Activated CD4-positive, alpha-beta T cell treated with anti-CD3 and anti-CD28 coated beads for 1 hour (primary cell): ENCODE data around the gene SBK3.
"Not testable (repeated sequence)": the region's sequence is repeated elsewhere in the genome, so short reads cannot be mapped to it uniquely, and the experiment has no call there.

Experiments
- DNase-seq: peaks from one replicate; pipeline ENCODE4 v3.0.0-alpha.2; 2020

SBK3 gene

GRCh38 chr19:55539090-55539984 lies 6.0 kb downstream of the SBK3 start:
- DNase-seq: no peak

DNA sequence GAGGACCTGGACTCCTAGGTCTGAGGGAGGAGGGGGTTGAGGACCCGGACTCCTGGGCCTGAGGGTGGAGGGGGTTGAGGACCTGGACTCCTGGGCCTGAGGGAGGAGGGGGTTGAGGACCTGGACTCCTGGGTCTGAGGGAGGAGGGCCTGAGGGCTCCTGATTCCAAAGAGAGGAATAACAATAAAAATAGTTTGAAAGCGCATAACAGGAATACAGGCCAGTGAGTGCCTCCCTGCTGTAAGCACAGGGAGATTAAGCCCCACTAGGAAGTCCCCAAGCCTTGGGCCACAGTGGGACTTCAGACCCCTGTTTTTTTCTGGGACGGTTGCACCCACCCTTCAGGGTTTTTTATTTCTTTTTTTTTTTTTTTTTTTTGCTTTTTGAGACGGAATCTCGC lies 7.2 kb downstream of the SBK3 start:
- DNase-seq: no peak

DNA sequence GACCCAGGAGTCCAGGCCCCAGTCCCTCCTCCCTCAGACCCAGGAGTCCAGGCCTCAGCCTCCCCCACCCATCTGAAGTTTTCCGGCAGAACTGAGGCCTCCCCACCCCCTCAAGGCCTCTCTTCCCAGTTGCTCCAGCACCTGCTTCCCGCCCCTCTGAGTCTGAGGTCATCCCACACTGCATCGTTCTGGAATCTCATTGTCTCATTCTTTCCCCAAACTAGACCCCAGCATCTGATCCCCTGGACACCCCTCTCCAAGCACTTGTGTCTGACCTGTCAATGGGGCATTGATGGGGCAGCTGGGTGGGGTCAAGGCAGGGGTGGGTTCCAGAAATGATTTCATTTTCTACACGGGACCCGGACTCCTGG lies 7.6 kb downstream of the SBK3 start:
- DNase-seq: no peak

DNA sequence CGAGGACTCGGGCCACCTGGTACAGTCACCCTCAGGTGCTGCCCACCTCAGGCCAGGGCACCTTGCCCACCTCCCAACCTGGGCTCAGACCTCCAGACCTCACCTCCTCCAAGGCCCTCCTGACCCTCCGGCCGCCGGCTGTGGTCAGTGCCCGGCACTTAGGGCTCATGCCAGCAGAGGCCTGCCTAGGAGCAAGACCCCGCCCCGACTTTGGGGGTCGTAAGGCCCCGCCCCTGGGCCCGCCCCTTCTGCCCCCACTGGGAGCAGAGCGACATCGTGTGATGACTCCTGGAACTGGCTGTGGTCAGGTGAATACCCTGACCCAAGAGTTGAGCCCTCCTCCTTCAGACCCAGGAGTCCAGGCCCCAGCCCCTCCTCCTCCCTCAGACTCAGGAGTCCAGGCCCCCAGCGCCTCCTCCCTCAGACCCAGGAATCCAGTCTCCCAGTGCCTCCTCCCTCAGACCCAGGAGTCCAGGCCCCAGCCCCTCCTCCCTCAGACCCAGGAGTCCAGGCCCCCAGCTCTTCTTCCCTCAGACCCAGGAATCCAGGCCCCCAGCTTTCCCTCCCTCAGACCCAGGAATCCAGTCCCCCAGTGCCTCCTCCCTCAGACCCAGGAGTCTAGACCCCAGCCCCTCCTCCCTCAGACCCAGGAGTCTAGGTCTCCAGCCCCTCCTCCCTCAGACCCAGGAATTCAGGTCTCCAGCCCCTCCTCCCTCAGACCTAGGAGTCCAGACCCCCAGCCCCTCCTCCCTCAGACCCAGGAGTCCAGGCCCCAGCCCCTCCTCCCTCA lies 8.2 kb downstream of the SBK3 start, which contains the start of gene SBK2:
Gene SBK2 (minus strand): TSS at position 183 of the 790 bp plus-strand sequence. CDS start 839 bp downstream, outside the sequence.
- DNase-seq: no peak

GRCh38 chr19:55536366-55536765 lies 9.0 kb downstream of the SBK3 start:
- no peak for DNase-seq

DNA sequence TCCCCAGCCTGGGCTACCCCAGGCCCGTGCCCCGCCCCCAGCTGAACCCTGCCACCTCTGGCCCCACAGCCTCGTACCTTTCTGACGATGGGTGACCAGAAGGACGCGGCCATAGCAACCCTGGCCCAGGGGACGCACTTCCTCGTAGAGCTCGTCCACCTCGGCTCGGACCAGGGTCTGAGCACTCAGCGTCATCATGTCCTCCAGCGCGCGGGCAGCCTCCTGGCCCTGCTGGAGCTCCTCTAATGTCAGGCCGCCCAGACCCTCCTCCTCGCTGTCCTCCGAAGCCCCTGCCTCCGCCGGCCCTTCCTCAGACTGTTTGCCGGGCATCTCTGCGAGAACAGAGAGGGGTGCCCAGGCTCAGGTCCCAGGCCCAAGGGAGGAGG lies 9.4 kb downstream of the SBK3 start:
- DNase-seq: no peak

DNA sequence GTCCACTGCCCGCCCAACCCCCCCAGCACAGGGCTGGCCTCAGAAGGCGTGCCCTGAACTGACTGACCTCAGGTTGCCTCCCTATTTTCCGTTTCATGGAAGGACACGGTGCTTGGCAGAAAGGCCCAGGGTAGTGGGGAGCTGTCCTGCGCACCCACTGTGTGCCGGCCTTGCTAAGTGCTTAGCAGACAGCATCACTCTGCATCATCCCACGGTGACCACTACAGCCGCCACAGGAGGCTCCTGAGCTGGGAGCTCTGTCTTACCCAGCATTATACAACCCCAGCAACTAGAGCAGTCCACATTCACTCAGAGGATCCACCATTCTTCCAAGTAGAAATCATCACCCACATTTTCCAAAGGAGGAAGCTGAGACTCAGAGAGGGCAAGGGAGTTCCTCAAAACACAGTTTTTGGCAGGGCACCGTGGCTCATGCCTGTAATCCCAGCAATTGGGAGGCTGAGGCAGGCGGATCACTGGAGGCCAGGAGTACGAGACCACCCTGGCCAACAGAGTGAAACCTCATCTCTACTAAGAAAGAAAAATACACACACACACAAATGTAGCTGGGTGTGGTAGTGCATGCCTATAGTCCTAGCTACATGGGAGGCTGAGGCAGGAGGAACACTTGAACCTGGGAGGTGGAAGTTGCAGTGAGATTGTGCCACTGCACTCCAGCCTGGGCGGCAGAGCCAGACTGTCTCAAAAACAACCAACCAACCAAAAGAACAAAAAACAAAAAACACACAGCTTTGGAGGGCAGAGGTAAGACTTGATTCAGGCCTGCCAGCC lies 10.0 kb downstream of the SBK3 start:
- DNase-seq: no peak

- DNase-seq: not testable (repeated sequence)
Observed at GRCh38 chr19:55534280-55534679, 11.1 kb downstream of the SBK3 start.

- DNase-seq: no peak
Observed at GRCh38 chr19:55530996-55531395, 14.3 kb downstream of the SBK3 start.

DNA sequence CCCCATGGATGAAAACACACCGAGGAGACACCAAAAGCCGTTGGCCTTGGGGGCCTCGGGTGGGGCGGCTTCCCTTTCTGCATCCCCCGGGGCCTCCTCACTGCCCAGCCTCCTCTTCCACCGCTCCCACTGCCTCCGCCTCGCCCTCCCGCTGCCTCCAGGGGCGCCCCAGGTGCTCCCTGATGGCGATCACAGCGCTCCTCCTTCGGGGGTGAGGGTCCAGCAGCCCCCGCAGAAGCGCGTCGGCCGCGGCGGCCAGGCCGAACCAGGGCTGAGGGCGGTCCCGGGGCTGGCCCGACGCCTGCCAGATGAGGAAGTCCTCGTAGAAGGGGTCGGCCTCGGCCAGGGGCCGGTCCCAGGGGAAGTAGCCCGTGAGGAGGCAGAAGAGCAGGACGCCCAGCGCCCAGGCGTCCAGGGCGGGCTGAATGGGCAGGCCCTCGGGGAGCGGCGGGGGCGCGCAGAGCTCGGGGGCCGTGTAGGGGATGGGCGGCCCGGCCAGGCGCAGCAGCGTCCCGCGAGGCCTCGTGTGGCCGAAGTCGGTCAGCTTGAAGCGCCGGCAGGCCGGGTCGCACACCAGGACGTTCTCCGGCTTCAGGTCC lies 15.6 kb downstream of the SBK3 start:
- no peak for DNase-seq

- DNase-seq: no peak
Observed at GRCh38 chr19:55528030-55528803, 17.1 kb downstream of the SBK3 start.

GRCh38 chr19:55527197-55528029 lies 17.9 kb downstream of the SBK3 start:
- DNase-seq: no peak

DNA sequence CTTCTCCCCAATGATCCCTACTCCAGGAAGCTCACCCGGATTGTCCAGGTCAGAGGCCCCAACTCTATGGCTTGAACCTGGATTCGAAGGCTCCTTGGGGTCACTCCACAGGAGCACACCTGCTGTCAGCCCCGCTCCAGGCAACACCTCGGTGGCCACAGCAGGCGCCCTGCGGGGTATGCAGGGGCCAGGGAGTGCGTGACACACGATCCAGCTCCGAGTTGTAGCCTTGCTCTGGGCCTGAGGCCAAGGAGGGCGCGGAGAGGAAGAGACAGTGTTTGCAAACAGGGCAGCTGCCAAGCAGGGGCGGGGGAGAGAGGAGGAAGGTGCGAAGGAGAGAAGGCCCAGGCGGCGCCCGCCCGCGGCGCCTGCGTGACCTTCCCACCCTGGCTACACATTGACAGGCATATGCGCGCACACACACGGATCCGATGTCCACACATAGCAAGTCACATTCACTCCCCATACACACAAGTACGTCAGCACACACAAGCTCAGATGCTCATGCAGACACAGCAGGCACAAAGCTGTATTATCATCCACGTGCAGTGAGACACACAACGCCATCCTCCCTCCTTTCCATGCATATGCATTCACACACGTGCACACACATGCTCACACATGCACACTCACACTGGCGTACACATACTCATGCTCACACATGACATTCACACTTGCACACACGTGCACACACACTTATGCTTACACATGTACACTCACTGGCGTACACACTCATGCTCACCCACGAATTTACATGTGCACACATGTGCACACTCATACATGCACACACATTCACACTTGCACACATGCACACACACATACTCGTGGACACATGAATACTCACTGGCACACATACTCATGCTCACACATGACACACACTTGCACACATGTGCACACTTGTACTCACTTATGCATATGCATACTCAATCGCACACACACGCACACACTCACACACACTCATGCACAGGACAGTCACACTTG lies 18.8 kb downstream of the SBK3 start:
- DNase-seq: no peak

GRCh38 chr19:55525289-55526101 lies 19.8 kb downstream of the SBK3 start:
- no peak for DNase-seq

- no peak for DNase-seq
Observed at GRCh38 chr19:55520691-55521292, 24.6 kb downstream of the SBK3 start.

DNA sequence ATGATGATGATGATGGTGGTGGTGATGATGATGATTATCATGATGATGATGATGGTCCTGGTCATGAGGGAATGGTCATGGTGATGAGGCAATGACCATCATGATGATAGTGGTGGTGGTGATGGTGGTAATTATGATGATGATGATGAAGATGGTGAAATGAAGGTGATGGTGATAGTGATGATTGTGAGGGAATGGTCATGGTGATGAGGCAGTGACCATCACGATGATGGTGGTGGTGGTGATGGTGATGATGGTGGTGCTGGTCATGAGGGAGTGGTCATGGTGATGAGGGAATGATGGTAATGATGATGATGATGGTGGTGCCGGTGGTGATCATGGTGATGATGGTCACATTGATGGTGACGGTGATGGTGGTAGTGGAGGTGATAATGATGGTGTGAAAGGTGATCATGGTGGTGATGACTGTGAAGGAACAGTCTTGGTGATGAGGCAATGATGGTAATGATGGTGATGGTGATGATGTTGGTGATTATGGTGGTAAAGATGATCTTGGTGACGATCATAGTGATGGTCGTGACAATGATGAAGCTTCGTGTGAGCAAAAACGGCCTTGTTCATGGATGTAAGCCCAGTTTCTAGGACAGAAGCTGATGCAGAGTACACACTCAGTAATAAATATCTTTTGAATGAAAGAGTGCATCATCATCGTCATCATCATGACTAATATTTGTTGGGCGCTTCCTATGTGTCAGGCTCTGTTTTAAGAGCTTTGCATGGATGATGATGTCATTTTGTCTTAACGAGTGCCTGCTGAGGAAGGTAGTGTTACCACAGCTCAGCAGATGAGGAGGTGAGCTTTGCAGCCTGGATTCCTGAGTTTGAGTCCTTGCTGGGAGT lies 25.7 kb downstream of the SBK3 start:
- DNase-seq: no peak

DNA sequence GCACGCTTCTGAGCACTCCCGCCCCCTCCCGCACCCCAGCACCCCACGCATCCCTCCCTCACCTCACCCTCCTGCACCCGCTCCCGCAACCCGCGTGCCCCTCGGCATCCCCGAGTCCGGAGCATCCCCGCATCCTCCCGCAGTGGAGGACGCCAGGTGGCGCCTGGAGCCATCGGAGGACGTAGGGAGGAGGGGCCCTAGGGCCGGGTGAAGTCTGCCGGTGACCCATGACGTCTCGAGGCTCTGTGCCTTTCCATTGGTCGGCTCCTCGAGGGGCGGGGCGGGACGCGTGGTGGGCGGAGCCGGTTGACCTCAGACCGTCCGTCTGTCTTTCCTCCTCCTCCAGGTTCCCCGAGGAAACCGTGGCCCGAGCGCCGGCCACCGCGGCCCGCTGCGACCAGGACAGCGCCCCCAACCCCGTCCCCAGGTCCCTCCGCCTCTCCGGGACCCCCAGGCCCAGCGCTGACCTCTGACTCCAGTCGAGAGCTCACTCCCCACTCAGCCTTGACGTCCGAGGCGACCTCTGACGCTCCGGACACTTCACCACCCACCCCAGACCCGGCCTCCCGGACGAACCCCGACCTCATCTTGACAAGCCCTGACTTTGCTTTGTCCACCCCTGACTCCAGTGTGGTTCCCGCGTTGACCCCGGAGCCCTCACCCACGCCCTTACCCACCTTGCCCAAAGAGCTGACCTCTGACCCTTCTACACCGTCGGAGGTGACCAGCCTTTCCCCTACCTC lies 28.3 kb downstream of the SBK3 start:
- peak; percentile 87 for DNase-seq
